COLO829 (cell line): Measurements from ENCODE around the gene ZNF785.
"Not testable (repeated sequence)": the region's sequence is repeated elsewhere in the genome, so short reads cannot be mapped to it uniquely, and the experiment has no call there.

ENCODE experiments used
- DNase-seq: peaks from one replicate; pipeline ENCODE4 v3.0.0; 2012; ENCODE audit warnings: low spot score

ZNF785 gene

GRCh38 chr16:30539986-30540526 lies 45.4 kb downstream of the ZNF785 start:
- DNase-seq: not testable (repeated sequence)

GRCh38 chr16:30539000-30539964 lies 46.2 kb downstream of the ZNF785 start:
- DNase-seq: no peak

GRCh38 chr16:30536391-30537024 lies 49.0 kb downstream of the ZNF785 start:
- DNase-seq: not testable (repeated sequence)

- DNase-seq: no peak
Measured at GRCh38 chr16:30535777-30536190, 49.7 kb downstream of the ZNF785 start.

GRCh38 chr16:30535106-30535776 lies 50.3 kb downstream of the ZNF785 start:
- DNase-seq: no peak

- peak; percentile 70 for DNase-seq
Measured at GRCh38 chr16:30534368-30535105, 51.0 kb downstream of the ZNF785 start, which contains the start of gene ZNF747. Gene ZNF747, minus strand, starts transcription at chr16:30534858. Its CDS starts 179 bp downstream, at chr16:30534679.

- DNase-seq: no peak
Measured at GRCh38 chr16:30533748-30534367, 51.6 kb downstream of the ZNF785 start.

- DNase-seq: no peak
Measured at GRCh38 chr16:30533146-30533522, 52.4 kb downstream of the ZNF785 start.

GRCh38 chr16:30532285-30533145 lies 53.0 kb downstream of the ZNF785 start:
- DNase-seq: no peak
